Measurements from ENCODE around the gene BAAT.

Gene BAAT

DNA sequence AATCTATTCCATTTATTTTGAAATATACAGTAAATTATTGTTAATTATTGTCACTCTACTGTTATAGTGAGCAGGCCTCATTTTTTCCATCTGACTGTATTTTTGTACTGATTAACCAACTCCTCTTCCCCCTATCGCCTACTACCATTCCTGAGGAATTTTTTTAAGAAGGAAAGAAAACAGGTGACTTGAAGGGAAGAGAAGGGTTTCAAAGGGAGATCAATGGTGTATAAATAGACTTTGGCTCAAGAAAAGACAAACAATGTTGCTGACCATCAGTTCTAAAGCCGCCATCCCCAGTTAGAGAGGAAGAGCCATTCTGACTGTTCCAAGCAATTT, 69.7 kb downstream of the BAAT start:
- DNase-seq (ENCODE audit: low spot score) = no peak

DNA sequence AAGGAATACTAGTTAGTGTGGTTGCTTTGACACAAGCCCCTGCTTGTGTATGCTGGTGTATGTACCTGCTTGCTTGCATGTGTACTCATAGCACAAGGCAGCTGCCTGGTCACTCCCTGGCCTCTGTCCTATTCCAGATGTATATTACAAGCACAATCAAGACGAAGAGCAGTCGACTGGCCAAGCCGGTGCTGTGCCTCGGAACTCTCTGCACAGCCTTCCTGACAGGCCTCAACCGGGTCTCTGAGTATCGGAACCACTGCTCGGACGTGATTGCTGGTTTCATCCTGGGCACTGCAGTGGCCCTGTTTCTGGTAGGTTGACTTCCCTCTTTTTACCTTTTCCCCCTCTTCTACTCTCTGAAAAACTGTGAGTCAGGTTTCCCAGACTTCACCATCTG, 72.1 kb downstream of the BAAT start:
- no peak for DNase-seq (ENCODE audit: low spot score)

DNA sequence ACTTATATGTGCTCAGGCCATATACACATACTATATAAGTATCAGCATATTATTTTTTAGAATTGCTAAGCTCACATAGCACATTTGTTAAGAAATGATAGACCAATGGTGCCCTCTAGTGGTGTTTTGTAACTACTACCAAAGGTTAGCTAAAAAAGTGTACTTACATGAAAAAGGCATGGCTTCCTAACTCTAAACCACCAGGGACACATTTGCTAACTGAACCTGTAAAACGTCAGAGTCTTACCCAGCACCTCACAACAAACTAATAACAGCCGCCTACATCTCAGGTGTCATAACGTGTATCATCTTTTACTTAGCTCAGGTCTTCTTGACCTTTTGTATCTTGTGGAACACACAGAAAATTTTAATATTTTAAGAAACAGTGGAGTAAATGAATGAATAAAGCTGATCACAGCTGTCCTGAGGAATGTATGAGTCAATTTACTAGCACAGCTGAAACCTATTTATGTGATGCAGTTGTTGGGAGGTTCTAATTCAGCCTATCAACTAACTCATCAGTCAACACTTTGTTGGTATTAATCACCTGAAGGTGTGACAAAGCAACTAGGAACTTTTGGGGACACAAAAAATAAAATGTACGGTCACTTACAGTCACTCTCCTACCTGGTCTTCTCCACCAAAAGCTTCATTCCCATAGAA, 72.9 kb downstream of the BAAT start:
- DNase-seq (ENCODE audit: low spot score) = peak; percentile 74

DNA sequence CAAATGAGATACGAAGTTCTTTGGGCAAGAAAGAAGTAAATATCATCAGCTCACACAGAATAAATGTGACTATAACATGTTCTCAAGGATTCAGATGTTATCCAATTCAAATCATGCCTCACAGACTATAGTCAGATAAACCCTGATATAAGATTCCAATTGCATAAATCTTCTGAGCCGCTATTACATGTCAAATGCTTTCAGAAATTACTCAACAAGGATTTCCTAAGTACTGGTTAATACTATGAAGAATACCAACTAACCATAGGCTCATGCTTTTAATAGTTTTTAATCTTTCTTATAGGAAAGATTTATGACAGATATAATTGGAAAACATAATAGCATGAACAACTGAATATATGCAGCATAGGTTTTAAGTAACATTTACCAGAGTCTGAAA, 73.6 kb downstream of the BAAT start:
- no peak for DNase-seq (ENCODE audit: low spot score)

Measured in hematopoietic multipotent progenitor cell treated with erythropoietin and hydrocortisone succinate and interleukin-3 and kit ligand, for 15 days (in vitro differentiated cells).